HG03175 (cell line): ENCODE data around the gene PAX7.

ENCODE experiments used
- ATAC-seq: cut with Tn5 transposase; IDR thresholded peaks from one replicate; pipeline ENCODE4 v1.9.1; 2021; ENCODE audit warnings: mild to moderate bottlenecking, moderate library complexity; ENCODE audit not compliant: unreplicated experiment

The PAX7 gene

DNA sequence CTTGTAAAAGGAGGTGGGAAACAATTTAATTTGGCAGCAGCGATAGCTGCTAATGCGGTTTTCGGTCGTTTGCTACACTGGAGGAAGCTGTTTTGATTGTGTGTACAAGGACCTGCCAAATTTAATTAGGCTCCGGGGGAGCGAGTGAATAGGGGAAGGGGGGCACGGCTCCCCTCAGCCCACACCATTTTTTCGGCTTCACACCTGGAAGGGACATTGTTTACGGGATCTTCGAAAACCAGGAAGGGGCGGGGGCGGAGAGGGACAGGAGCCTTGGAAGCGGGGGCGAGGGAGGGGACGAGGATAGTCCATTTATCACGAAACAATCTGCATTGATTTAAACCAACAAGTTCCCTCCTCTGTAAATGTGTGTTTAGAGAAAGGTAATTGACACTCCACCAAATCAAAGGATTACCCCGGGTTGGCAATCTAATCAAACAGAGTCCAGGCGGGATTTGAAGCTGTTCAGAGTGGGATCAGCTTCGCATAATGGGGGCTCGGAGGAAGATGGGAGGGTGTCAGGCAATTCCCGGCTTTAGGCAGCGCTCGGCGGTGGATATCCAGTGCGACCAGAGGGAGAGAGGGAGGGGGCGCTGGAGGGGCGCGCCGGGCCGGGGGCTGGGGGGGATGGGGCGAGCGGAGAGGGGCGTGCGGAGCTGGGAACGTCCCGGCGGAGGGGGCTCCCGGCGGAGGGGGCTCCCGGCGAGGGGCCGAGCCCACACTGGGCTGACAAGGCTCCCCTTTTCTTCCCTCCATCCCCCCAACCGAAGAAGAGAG, 9.8 kb downstream of the PAX7 start:
- ATAC-seq, result no peak

- no peak for ATAC-seq
Observed at GRCh38 chr1:18641005-18641941, 10.6 kb downstream of the PAX7 start.

DNA sequence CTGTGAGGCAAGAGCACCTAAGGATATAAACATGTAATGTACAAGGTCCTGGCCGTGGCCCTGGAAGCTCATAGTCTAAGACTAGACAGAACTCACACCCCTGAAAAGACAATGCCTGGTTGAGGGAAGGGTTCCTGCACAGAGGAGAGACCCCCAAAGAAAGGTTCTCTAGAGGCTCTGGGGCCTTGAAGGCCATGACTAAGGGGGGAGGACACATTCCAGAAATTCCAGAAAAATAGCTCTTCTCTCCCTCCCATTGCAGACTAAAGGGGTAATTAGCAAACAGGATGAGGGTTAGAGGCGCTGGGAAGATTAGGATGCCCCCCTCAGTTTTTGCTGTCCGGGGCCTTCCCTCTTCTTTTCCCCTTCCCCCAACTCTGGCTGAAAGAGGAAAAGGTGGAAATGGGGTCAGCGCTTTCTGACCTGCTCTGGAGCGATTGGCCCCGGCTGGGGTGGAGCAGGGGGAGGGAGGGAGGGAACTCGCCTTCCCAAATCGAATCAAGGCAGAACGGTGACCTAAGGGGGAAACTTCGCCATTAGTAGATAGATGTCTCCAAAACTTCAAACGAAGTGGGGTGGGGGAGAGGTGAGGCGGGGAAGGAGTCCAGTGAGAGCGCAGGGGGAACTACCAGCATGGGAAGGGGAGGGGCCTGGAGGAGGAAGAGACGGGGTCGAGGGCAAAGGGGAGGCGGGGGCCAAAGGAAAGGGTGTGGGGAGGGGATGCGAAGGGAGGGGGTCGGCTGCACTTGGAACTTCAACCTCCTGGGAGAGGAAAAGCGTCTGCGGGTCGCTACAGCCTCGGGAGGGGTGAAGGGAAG, 11.8 kb downstream of the PAX7 start:
- no peak for ATAC-seq

GRCh38 chr1:18643154-18644012, 12.7 kb downstream of the PAX7 start:
- ATAC-seq, result no peak

- no peak for ATAC-seq
Observed at GRCh38 chr1:18644013-18644399, 13.4 kb downstream of the PAX7 start.

DNA sequence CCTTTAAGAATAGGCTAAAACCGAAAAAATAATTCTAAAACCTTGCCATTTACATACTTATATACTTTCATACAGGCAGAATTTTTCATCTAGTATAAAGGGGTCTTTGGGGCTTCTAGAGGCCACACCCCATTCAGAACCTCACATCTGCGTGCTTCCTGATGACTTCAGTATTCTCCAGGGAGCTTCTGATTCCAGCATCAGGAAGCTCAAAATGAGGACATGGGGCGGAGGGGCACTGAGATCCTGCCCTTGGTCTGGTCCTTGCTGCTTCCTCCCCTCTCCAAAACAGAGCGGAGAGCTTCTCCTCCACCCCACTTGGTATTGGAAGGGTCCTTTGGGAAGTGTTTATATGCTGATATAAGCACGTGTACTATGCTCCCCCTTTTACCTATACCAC, 13.8 kb downstream of the PAX7 start:
- no peak for ATAC-seq

DNA sequence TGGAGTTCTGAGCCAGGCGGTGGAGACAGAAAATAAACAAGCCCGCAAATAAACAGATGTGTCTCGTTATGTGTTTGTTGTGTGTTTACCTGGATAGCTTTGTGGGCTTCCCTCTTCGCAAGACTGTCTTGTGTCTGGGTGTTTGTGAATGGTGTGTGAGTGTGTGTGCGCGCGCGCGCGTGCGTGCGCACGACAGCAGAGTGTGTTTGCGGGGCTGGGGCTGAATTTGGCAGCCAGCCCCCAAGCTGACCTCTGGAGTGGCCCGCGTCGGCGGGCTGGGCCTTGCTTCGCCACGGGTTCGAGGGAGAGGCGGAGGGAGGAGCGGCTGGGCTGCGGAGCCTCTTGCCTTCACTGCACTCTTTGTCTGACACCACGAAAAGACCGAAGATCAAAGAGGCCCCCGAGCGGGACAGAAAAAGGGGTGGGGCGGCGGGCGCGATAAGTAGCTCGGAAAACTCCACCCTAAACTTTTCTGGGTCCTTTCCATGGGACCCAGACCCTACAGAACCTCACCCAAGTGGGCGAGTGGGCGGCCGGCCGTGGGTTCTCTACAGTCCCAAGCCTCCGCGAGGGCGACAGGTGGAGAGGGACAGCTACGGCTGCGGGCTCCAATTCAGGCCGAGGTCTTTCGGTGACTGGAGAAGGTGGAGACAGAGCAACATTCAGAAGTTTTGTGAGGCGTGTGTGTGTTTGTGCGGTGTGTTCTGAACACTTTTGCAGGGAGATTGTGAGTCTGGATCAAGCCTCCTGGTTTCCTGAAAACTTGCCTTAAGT, 14.5 kb downstream of the PAX7 start:
- ATAC-seq, result no peak

DNA sequence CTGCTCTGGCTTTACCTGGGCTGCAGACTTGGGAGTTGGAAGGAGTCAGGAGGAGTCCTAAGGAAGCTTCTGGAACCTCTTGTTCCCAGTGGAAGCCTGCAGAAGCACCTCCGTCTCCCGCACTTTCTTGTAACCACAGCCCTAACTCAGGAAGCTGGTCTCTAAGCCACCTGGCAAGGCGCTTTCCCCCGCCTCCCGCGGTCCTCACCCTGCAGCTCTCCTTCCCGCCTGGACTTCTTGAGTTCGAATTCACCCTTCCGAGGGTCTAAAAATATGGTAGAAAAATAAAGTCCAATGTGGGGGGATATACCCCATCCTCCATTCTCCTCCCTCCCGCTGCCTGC, 15.1 kb downstream of the PAX7 start:
- no peak for ATAC-seq

- ATAC-seq, result no peak
Observed at GRCh38 chr1:18646091-18646785, 15.6 kb downstream of the PAX7 start.

DNA sequence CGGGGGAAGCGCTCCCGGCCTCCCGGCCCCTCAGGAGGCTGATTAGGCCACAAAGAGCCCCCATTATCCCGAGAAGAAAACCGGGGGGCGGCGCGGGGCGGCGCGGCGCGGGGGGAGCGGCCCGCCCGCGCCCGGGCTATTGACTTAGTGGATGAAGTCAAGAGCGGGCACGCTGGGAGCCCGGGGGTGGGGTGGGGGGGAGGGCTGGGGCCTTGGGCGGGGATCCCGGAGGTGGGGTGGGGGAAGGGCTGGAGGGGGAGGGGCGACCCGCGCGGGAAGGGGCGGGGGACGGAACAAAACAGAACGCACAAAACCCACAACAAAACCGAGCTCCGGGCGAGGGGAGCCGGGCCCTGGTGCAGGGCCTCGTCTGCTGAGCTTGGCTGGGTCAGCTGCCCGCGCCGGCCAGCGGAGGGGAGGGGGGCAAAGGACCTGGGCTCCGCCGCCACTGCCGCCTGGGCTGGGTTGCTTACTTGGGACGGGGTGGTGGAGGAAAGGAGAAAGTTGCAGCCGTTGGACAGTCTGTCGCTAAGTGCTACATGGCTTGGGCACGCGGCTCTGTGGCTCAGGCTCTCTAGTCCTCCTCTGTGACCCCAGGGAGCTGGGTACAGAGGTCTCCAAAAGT, 16.3 kb downstream of the PAX7 start:
- no peak for ATAC-seq

- no peak for ATAC-seq
Observed at GRCh38 chr1:18647681-18648214, 17.1 kb downstream of the PAX7 start.

DNA sequence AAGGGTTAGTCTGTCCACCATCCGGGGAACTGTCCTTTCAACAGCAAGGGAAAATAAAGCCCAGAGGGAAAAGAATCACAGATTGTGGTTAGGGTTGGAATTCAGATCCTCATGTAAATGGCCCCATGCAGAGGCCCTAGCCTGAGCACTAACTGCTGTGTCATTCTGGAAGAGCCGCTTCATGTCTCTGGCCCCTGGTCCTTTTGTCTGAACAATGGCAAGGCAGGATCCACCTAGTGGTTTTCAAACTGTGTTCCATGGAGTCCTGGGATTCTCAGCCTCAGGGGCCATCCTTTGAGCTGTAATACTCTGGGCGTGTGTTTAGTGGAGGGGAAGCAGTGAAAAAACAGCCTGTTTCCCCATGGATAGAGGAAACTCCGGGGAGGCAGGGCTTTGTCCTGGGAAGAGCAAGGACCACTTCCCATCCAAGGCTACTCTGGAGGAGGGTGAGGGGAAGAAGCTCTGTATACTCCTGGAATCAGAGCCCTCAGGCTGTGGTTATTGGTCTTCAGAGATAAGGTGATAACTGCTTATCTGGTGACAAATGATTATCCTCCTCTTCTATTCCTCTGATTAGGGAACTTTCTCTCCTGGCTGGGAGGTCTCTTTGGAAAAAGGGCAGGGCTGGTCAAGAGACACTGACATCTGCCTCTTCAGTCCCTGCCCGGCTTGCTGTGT, 19.2 kb downstream of the PAX7 start:
- no peak for ATAC-seq

DNA sequence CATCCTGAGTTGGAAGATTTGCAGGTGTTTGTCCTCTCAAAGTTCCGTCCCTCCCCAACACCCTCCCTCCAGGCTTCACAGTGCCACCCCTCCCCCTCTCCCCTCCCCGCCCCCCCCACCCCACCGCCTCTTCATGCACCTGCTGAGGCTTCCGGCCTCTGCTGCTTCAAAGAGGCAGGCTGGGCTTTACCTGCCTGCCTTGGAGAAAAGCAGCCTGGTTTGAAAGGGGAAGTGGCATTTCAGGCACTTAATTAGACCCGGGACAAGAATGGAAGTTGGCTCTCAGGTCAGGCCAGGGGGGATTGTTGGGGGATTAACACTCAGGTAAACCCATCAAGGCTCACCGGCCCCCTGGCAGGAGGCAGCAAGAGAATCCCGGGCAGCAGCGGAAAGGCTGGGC, 21.1 kb downstream of the PAX7 start:
- no peak for ATAC-seq

DNA sequence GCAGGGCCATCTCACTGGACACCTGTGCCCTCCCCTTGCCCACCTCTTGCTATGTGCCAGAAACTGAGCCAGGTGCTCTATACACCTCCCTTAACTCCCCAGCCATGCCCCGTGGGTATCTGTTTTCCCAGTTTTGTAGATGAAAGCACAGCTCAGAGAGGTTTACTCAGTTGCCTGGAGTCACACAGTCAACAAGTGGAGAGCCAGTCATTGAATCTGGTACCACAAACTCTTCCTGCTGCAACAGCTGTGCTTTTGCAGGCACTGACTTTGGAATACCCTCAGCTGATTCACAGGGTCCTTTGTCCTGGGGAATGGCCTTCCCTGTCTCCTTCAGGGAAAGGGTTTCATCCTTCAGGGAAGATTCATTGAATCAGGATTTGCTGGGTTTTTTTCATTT, 22.1 kb downstream of the PAX7 start:
- no peak for ATAC-seq

DNA sequence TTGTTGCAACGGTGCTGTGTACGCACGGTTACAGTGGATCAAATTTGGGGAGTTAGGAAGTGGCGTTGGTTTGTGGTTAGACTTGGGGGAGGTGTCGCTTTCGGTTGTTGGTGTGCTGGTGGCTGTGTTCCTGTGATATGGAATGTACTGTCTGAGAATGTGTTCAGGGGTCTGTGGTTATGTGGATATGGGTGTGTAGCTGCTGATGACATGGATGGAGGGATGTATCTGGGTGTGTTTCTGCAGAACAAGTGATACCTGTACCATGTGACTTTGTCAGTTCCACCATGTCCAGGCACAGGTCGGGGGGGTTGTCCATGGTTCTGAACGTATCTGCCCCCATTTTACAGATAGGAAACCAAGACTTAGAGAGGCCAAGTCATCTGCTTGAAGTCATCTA, 22.7 kb downstream of the PAX7 start:
- no peak for ATAC-seq

DNA sequence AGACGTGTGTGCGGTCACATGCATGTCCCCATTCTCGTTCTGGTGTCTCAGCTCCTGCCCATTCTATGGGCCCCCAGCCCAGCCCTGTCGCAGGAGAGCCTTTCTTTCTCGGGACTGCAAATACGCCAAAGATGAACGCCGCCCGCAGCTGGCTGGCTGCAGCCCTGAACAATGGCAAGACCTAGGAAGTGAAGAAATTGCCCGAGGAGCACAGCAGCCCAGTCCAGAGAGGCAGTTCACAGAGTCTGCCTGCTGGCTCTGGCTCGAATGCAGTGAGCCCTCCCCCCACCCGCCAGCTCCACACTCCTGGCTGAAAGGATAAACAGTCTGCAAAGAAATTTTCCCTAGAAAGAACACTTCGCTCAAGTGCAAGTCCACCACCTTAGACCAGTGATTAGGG, 23.3 kb downstream of the PAX7 start:
- no peak for ATAC-seq

DNA sequence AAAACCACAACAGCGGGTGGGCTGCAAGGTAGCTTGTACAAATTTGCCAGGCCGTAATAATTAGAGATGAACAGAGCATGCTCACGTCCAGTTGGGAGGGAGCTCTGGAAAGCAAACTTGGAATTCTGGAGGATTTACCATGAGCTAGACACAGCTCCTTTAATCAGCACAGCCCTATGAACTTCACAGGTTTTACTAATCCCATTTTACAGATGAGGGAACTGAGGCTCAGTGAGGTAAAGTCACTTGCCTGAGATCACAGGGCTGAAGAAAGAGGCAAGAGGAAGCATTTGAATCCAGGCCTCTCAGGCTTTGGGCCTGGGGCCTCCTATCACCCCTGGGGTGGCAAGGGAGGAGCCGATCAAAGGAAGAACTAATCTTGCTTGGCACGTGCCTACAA, 24.0 kb downstream of the PAX7 start:
- no peak for ATAC-seq
